Smooth muscle cell of the umbilical artery (primary cell): ENCODE results near the gene CCDC9. TPM values are rescaled to one million over a fixed set of nuclear protein-coding genes. Genes with fewer than 3 reads are reported as not detected.

Experiments
- total RNA-seq: library from RNA; depleted of rRNA; stranded (reverse); fragments of >200 nt; gene quantifications from 2 replicates; pipeline ENCODE4 v1.2.3, GENCODE V29; 2014

CCDC9 gene
- total RNA-seq = 4.5 and 11.9 TPM in 2 replicates

DNA sequence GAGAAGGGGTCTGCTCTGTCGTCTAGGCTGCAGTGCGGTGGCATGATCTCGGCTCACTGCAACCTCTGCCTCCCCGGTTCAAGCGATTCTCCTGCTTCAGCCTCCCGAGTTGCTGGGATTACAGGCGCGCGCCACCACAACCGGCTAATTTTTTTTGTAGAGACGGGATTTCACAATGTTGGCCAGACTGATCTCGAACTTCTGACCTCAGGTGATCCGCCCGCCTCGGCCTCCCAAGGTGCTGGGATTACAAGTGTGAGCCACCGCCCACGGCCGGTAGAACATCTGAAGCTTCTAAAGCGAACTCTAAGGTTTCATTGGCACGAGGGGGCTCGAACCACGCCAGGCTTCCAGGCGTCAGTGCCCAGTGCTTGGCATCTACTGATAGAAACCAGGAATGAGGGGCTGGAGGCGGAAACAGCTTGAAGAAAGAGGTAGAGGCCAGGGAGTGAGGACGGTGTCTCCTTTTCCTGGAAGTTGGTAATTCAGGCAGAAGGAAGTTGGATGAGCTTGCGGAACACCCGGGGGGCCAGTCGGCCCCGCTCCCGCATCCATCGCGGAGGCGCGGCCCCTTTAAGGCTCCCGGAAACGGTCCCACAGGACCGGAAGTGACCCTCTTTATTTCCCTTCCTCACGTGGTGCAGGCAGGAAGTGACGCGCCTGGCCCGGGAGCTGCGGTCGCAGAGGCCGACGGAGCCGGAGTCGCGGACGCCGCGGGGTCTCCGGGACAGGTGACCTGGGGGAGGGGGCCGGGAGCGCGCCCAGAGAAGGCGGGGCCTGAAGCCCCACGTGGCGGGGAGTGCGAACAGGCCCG lies at the start of gene CCDC9:
Gene CCDC9, plus strand, starts transcription at position 647 of the 814 bp plus-strand sequence. CDS start 1,876 bp downstream, outside the sequence.

DNA sequence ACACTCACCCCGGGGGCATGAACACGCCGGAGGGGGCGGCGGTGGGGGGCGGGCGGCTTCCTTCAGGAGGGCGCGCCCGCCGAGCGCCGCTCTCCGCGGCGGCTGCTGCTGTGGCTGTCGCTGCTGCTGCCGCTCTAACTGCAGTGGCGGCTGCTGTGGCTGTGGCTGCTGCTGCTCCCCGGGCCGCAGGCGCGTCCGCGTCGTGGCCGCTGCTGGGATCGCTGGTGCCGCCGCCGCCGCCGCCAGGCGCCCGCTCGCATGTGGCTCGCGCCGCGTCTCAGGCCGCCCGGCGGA lies 25.5 kb upstream of the CCDC9 start, which contains the start of gene BBC3:
Gene BBC3, minus strand, starts transcription at position 279 of the 294 bp plus-strand sequence. CDS start 2,768 bp downstream, outside the sequence.

DNA sequence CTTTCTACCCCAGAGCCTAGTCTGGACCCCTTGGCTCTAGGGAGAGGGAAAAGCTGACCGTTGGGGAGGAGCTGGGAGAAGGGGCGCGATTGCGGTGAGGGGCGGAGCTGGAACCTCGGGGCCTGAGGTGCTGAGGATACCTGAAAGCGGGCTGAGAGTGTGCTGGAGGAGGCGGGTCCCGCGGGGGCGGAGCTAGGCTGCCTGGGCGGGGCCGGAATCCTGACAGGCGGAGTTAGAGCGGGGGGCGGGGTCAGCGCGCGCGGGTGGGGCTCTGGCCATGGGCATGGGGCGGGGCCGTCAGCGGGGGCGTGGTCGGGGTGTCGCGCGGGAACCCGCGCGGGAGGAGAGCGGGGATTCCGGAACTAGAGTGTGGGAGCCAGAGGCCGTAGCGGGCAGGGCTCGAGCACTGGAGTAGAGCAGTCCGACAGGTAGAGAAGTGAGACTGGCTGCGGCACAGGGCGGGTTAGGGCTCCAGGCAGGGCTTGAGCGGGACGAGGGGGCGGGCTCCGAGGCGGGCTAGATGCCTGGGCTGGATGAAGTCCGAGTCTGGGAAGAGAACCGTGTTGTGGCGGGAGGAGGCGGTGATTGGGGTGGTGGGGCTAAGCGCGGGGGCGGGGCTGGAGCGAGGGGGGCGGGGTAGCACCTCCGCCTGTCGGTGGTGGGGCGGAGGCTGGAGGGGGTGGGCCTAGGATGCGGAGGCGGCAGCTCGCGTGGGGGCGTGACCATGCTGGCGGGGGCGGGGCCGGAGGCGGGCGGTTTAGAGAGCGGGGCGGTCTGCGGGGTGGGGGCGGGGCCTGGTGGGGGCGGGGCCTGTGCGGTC lies 18.0 kb downstream of the CCDC9 start, which contains the start of gene INAFM1:
Gene INAFM1, plus strand, starts transcription at position 815 of the 820 bp plus-strand sequence. CDS start 35 bp downstream, outside the sequence.

GRCh38 chr19:47309608-47310007 lies 53.3 kb downstream of the CCDC9 start, which contains the start of gene C5AR1:
Gene C5AR1 (plus strand): TSS chr19:47309861. CDS start chr19:47309896, 35 bp downstream.

Other genes starting within 250 kb of the CCDC9 start
- 0.09 and 0.30 TPM in 2 replicates for gene NPAS1, start 236.7 kb upstream of the CCDC9 start, total RNA-seq
- gene TMEM160, start 207.9 kb upstream of the CCDC9 start, total RNA-seq = 7.9 and 15.4 TPM in 2 replicates
- gene ZC3H4, start 142.7 kb upstream of the CCDC9 start, total RNA-seq = 7.1 and 16.5 TPM in 2 replicates
- gene SAE1, start 125.7 kb upstream of the CCDC9 start, total RNA-seq = 113 and 146 TPM in 2 replicates
- 13.4 and 14.6 TPM in 2 replicates for gene BBC3, start 25.3 kb upstream of the CCDC9 start, total RNA-seq
- 2.1 and 2.7 TPM in 2 replicates for gene INAFM1, start 18.4 kb downstream of the CCDC9 start, total RNA-seq
- under 0.01 and 0.18 TPM in 2 replicates for gene C5AR1, start 53.3 kb downstream of the CCDC9 start, total RNA-seq
- gene C5AR2, start 75.7 kb downstream of the CCDC9 start, total RNA-seq = not detected in 2 replicates
- 8.9 and 17.3 TPM in 2 replicates for gene DHX34, start 92.8 kb downstream of the CCDC9 start, total RNA-seq
- 46.6 and 51.7 TPM in 2 replicates for gene MEIS3, start 163.0 kb downstream of the CCDC9 start, total RNA-seq
- 0.14 TPM in 1 of 2 replicates, not detected in the other for gene SLC8A2, start 215.4 kb downstream of the CCDC9 start, total RNA-seq
- 3.2 and 5.9 TPM in 2 replicates for gene KPTN, start 227.7 kb downstream of the CCDC9 start, total RNA-seq